ENCODE data around the gene ULBP3.
"Not testable (repeated sequence)": the region's sequence is repeated elsewhere in the genome, so short reads cannot be mapped to it uniquely, and the experiment has no call there.

Gene ULBP3

GRCh38 chr6:150043501-150044412 is 25.2 kb downstream of the ULBP3 start:
- DNase-seq (ENCODE audit: low read depth, low spot score): no peak

- no peak for DNase-seq (ENCODE audit: low read depth, low spot score)
Measured at GRCh38 chr6:150043096-150043495, 25.8 kb downstream of the ULBP3 start.

DNA sequence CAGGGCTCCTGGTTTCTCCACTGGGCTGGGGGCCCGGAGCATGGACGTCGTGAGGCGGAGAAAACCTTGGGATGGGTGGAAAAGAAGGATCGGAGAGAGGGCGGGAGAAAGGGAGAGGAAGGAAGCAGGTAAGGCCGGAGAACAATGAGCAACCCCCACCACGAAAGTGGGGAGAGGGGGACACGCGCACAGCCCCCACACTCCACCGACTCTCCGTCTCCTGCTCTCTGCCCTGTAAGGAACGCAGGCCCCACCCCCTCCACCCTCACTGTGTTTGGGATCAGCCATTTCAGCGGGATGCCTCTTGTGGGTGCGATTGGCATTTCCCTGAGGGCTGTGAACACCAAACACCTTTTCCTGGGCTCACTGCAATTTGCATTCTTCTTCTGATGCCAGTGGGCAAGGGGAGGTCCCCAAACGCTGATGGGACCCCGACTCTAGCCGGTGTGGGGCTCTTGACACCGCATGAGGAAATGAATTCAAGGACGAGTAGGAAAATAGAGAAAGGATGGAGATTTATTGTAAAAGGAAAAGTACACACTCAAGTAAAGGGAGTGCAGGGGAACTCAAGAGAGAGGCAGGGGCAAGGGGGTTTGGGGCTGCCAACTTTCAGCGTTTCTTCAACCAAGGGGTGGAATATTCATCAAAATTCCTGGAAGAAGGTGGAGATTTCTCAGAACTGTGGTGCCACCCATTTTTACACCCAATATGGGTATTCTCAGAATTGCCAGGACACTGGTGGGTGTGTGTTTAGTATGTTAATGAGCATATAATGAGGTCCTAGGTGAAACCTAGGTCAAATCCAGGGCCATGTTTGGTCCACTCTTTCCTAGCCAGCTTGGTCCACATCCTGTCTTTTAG is 30.5 kb downstream of the ULBP3 start:
- DNase-seq (ENCODE audit: low read depth, low spot score): no peak

GRCh38 chr6:150037526-150038201 is 31.3 kb downstream of the ULBP3 start:
- DNase-seq (ENCODE audit: low read depth, low spot score): no peak

DNA sequence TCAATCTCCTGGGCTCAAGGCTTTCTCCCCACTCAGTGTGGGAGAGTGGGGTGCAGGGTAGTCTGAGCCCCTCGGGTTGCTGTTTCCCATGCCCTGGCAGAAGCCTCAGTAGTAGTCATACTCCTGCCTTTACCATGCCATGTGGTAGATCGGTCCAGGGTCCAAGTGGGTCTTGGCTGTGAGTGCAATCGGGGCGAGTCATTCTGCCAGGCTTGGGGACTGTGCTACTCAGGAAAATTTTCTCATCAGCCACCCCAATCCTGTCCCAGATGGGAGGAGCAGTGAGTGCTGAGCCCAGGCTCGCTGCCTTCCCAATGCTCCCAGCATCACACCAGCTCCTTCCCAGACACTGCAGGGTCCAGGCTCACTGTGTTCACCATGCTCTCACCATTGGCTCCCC is 32.8 kb downstream of the ULBP3 start:
- DNase-seq (ENCODE audit: low read depth, low spot score): no peak

- DNase-seq (ENCODE audit: low read depth, low spot score): no peak
Measured at GRCh38 chr6:150033207-150033771, 35.6 kb downstream of the ULBP3 start.

DNA sequence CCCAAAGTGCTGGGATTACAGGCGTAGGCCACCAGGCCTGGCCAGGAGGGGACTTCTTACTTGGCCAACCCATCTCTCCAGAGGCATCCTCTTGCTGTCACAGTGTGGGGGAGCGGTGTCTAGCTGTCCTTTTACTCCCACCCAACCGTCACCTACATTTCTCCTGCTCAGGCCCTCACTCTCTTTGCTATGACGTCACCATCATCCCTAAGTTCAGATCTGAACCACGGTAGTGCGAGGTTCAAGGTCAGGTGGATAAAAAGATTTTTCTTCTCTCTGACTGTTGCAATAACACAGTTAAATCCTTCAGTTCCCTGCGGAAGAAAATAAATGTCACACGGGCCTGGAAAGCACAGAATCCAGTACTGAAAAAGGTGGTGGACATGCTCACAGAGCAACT is 36.3 kb downstream of the ULBP3 start:
- no peak for DNase-seq (ENCODE audit: low read depth, low spot score)

GRCh38 chr6:150030611-150031010 is 38.3 kb downstream of the ULBP3 start:
- no peak for DNase-seq (ENCODE audit: low read depth, low spot score)

- no peak for DNase-seq (ENCODE audit: low read depth, low spot score)
Measured at GRCh38 chr6:150029749-150030148, 39.2 kb downstream of the ULBP3 start.

GRCh38 chr6:150029276-150029675 is 39.6 kb downstream of the ULBP3 start:
- DNase-seq (ENCODE audit: low read depth, low spot score): no peak

DNA sequence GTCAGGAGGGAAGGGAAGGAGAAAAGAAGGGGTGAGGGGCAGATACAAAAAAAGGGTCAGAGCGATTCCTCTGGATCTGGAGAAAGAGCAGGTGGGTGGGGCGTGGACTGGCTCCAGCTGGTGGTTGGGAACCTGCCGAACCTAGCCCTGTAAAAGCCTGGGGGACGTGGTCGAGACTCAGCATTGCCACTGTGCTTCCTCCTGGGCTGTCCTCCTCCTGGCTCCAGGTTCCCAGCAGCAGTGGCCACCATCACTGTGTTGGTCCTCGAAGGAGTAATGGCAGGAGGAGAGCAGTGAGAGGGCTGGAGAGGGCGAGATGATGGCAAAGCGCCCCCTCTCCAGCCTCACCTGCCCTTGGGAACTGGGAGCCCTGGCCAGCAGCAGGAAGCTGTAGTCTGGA is 40.1 kb downstream of the ULBP3 start:
- DNase-seq (ENCODE audit: low read depth, low spot score): no peak

GRCh38 chr6:150027806-150028565 is 40.9 kb downstream of the ULBP3 start:
- no peak for DNase-seq (ENCODE audit: low read depth, low spot score)

DNA sequence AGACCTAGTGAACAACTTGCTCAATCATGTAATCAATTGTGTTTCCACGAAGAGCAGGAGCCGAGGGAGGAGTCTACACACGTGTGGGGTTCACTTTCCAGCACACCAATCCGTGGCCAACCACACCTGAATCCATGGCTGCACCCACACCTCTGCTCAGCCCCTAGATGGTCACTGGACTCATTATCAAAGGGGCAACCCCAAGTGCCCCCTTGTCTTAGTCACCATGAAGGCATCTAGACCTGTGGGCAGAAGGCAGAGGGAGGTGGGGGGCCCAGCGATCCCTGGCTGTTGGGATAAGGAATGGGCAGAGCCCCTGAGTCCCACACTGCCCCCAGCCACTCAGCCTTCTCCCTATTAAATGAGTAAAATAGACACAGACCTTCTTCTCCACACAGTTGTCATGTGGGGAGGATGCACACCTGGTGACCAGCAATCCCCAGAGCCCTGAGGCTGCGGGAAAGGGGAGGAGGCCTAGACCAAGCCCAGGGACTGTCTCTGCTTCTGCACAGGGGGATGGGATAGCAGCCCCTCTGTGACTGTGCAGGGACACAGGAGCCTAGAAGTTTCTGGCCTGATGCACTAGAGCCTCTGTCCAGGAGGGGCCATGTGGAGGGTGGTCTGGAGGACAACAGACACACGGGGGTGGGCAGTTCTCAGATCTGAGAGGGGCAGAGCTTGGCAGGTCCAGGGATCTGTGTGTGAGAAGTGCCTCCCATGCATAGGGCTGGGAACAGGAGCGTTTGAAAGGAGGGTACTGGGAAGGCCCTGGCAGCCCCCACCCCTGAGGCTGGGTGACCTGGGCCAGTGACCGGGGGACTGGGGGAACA is 41.7 kb downstream of the ULBP3 start:
- DNase-seq (ENCODE audit: low read depth, low spot score): no peak

DNA sequence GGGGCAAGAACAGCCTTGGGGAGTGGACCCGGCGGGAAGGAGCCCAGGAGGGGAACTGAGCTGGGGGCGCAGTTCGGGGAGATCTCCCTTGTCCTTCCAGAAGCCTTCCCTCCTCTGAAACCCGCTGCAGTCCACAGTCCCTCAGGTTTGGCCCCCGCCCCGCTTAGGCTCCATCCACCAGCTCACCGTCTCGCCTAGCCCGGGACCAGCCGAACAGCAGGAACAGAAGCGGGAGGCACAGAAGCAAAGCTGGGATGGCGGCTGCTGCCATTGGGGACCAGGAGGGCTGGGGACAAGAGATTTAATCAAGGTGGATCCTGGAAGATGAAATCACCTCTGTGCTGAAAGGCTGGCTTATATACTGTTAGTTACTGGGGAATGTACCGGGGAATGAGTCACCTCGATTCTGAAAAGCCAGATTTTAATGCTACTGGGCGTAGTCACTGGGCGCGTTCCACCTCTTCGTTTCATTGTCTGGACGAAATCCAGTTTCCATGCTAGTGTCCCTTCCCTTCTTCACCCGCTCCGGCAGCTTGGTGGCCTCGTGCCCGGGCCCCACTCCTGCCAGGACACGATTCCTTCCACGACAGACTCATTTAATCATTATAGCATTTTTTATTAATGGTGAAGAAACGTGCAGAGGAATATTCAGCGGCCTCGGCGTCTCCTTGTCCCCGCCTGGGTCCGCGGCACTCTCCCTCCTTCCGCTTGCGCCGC is 43.6 kb downstream of the ULBP3 start, which contains the start of gene RAET1L:
Gene RAET1L (minus strand): TSS at position 332 of the 717 bp plus-strand sequence. CDS start 61 bp downstream, at position 271.
- DNase-seq (ENCODE audit: low read depth, low spot score): no peak

DNA sequence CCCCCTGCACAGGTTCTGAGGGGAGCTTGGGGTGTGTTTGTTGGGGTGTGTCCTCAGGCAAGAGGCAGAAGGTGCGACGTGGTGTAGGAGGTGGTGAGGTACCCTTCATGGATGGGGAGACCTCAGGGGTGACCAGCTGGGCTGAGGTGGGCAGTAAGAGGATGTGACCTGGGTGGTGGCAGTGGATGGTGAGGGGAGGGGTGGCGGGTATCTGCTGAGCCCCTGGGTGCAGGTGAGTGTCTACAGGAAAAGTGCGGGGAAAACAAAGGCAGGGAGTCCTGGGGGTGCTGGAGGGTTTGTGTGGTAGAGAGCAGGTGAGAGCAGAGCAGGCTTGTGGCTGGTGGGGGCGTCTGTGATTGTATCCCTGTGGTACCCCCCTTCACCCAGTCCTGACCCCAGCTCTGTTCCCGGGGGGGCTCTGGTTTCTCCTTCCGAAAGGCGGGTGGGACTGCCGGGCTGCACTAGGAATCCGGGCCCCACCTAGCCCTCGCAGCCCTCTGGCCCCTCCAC is 44.2 kb downstream of the ULBP3 start:
- DNase-seq (ENCODE audit: low read depth, low spot score): no peak

- not testable (repeated sequence) for DNase-seq (ENCODE audit: low read depth, low spot score)
Measured at GRCh38 chr6:150024021-150024420, 44.9 kb downstream of the ULBP3 start.

- DNase-seq (ENCODE audit: low read depth, low spot score): not testable (repeated sequence)
Measured at GRCh38 chr6:150021870-150022269, 47.1 kb downstream of the ULBP3 start.

- DNase-seq (ENCODE audit: low read depth, low spot score): no peak
Measured at GRCh38 chr6:150018846-150019580, 49.9 kb downstream of the ULBP3 start.

Measured in activated CD4-positive, CD25-positive, alpha-beta regulatory T cell treated with anti-CD3 and anti-CD28 coated beads, Interleukin-2, amount 50 U/mL, for 16 hours (primary cell).